ENCODE results near the gene YBX2. TPM values are rescaled to one million over a fixed set of nuclear protein-coding genes. Genes with fewer than 3 reads are reported as not detected.
A peak's percentile ranks its signal among the peaks of the same experiment; 100 is the strongest.
"Not testable (repeated sequence)": the region's sequence is repeated elsewhere in the genome, so short reads cannot be mapped to it uniquely, and the experiment has no call there.

Gene YBX2
- total RNA-seq, 1 experiment from 2014 or later, result 0.60 TPM

DNA sequence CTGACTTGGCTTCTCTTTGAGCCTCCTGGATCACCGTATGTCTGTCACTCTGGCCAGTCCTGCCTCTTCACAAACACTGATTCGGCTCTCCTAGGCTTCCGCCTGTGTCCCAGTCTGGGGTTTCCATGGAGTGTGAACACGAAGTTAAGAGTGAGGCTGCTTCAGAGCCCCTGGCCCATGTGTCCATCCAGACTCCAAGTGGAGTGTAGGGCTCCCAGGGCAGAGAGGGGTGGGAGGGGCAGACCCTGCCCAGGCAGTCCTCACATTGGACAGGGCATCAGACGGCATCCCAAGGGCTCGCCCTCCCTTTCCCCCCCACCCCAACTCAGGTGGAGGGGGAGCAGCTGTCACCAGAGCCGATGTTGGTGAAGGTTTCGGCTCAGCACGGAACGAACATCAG, 50.6 kb downstream of the YBX2 start:
- DNase-seq (ENCODE audit: low read depth), result not testable (repeated sequence)

DNA sequence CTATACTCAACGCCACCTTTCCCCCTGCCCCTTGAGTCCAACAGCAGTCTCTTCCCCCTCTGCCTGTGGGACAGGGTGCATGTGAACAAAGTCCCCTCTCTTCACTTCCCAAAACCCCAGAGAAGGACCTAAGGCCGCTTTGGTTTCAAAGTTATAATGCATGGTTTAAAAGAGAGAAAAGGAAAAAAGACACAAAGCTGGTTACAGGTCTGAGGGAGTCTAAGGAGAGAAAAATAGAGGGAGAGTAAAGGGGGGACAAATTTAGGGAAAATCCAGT, 51.0 kb downstream of the YBX2 start:
- no peak for DNase-seq (ENCODE audit: low read depth)

DNA sequence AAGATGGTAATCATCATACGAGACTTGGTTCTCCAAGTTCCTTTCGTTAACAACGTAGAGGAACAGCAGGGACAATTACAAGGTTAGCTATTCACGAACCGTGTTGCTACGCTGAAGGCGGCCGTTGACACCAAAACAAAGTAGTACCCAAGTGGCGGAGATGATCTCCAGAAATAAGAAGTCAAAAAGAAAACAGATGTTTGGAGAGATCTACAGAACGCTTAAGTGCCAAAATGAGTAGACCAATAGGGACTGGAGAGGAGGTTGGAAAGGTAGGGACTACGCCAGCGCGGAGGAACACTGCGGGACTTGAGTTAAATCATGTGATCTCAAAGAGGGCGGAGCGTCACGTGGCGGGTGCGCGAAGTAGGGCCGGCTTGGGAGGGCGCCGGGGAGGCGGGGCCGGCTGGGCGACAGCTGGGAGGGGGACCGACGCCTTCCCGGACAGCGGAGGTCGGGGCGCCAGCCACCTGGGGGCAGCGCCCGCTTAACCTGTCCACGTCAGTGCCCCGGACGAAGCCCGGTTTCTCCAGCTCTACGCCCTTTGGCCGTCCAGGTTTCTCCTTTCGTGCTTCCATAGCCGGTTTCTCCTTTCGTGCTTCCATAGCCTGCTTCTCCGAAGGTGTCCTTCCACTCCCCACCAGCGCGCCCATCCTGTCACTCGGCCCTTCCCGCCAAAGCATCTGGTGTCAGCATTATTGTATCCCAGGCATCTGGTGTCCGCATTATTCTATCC, 51.6 kb downstream of the YBX2 start:
- peak; percentile 92 for DNase-seq (ENCODE audit: low read depth)

DNA sequence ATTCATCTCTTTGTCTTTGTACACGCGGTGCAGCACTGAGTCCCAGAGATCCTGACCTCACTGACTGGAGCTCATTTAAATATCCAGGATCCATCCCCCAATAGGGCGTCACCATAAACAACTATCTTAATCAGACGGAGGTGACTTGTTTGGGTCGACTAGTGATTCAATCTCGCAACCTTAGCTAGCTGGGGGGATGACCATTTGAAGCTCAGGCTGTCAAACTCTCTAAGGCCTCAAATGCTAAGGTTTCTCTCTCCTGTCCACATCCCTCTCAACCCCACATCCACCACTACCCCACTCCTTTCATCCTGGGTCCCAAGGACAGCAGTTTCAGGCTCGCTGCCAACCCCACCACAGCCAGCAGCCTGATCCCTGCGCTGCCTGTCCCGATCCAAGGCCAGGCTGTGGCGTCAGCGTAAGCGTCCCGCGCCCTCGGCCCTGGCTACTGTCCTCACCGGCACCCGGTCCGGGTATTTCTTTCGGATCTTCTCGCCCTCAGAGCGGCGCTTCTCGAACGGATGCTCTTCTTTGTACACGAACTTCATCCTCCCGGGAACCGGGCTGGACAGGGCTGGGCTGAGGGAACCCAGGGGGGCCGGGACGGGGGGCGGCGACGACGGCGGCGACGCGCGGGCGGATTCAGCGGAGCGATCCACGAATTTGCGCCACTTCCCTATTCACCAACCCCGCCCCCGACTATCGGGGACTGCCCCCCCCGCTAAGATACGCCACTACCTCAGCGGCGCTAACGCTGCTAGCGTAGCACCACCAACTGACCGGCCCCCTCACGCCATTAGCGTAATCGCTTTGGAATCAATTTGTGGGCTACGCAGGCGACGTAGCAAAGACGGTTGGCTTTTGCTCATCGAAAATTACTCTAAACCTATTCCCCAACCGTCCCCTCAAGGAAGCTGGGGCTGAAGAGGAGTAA, 52.4 kb downstream of the YBX2 start, which contains the start of gene GABARAP:
TSS of gene GABARAP (minus strand) at position 667 of the 934 bp plus-strand sequence. CDS start at position 548, 119 bp downstream.
- peak; percentile 87 for DNase-seq (ENCODE audit: low read depth)

DNA sequence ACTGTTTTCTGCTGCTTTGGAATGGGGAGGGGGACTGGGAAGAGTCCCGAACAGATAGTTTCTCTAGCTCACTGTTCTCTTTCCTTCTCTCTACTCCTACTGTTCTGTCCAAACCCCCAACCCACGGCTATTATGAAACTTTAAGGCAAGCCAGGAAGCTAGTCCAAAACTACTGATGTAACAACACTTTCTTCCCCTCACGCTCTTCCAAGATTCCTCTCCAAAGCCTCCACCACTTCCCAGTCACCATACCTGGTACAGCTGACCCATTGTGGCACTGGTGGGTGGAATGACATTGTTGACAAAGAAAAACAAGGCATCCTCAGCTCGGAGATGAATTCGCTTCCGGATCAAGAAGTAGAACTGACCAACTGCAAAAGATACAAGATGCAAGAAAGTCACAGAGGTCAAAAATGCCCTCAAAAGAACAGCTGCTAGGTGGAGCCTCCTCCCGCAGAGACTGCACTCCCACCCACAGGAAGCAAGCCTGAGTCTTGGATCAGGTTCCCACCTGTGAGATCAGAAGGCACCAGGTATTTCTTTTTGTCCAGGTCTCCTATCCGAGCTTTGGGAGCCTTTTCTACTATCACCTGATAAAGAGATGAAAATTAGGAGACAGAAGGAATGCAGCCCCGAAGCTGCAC, 53.2 kb downstream of the YBX2 start:
- no peak for DNase-seq (ENCODE audit: low read depth)

DNA sequence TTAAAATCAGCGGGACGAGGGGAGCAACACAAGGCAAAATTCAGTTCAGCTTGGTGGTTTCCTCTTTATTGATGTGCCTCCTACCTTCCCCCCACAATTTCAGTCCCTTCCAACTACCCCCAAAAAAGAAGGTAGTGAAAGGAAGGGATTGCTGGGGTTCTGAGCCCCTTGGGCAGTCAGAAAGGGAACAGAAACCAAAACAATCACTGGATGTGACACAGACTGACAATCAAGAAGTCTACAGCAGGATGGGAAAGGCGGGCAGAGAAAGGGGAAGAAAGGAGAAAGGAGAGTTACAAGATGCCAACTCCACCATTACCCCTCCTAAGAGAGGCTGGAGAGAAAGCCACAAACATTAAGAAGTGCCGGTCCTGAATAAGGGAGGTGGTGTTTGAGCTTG, 54.1 kb downstream of the YBX2 start:
- DNase-seq (ENCODE audit: low read depth), result no peak

DNA sequence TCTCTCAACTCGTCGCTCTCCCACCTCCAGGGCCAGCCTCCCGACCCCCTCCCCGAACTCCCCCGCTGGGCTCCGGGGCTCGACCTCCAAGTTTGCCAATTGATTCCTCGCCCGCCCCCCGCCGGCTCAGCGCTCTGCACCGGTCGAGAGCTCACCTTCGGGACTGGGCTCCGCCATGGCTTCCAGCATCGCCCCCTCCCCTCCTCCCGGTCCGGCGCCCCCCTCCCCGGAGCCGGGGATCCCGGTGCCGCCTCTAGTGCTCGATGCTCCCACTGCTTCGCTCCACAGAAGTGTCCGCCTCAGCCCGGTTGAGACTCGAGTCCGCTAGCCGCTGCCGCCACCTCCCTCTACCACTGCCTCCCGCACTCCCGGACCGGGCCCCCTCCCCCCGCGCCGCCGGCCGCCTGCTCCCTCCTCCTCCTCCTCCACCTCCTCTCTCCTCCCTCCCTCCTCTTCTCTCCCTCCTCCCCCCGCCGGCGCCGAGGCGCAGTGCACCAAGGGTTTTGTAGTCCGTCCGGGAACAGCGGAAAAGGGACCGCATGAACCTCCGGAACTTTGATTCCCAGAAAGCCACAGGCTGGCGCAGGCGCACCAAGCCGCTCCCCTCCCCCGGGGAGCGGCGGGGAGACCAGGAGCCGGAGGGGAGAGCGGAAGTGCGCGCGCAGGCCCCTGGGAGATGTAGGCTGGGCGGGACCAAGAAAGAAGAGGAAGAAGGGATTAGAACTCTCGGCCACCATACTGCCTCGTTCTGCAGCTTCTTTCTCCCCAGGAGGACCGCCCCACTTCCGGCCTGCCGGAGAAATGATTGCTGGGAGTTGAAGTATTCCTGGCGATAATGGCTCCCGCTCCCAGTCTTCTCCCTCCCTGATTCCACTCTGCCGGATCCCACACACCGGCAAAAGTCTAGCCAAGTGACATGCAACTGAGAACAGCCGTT, 55.1 kb downstream of the YBX2 start, which contains the start of gene PHF23:
TSS of gene PHF23 (minus strand) at position 367 of the 937 bp plus-strand sequence. CDS start at position 189, 178 bp downstream.
- peak; percentile 98 for DNase-seq (ENCODE audit: low read depth)

DNA sequence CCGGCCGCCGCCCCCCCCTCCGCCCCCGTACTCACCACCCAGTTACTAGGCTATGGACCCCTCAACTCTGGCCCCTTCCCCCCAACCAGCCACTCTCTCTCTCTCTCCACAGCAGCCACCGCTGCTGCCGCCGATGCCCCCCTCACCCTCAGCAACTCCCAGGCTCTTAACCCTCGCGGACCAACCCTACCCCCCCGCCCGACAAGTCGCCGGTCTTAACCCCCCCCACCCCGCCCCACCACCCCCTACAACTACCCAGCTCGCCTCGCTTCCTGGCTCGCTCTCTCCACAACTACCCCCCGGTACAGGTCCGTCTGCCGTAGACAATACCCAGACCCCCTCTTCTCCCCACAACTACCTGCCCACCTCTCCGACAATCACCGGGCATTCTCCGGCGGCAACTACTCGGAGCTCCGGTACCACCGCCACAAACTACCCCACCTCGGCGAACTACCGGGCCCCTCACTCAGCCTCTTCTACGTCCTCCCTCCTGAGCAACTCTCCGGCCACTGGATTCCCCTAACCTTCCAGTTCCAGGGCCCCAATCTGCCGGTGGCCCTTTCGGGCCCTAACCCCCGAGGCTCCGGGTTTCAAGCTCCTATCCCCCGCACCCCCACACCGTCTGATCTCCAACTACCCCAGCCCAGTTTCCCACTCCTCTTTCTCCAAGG, 55.9 kb downstream of the YBX2 start:
- DNase-seq (ENCODE audit: low read depth), result no peak

Other genes starting within 250 kb of the YBX2 start
- not detected in 2 replicates for gene CLEC10A, start 214.4 kb downstream of the YBX2 start, total RNA-seq (2014; rRNA removed; shearing (Covaris generic))
- gene ASGR2, start 179.8 kb downstream of the YBX2 start, total RNA-seq (2014; rRNA removed; shearing (Covaris generic)), result not detected in 2 replicates
- gene ASGR1, start 115.3 kb downstream of the YBX2 start, total RNA-seq (2014; rRNA removed; shearing (Covaris generic)), result not detected in 2 replicates
- 6.5 and 6.6 TPM in 2 replicates for gene DLG4, start 74.8 kb downstream of the YBX2 start, total RNA-seq (2014; rRNA removed; shearing (Covaris generic))
- gene ACADVL, start 74.7 kb downstream of the YBX2 start, total RNA-seq (2014; rRNA removed; shearing (Covaris generic)), result 287 and 295 TPM in 2 replicates
- gene DVL2, start 60.1 kb downstream of the YBX2 start, total RNA-seq (2014; rRNA removed; shearing (Covaris generic)), result 24.6 and 25.0 TPM in 2 replicates
- gene PHF23, start 55.2 kb downstream of the YBX2 start, total RNA-seq (2014; rRNA removed; shearing (Covaris generic)), result 24.7 and 40.3 TPM in 2 replicates
- 451 and 468 TPM in 2 replicates for gene GABARAP, start 52.2 kb downstream of the YBX2 start, total RNA-seq (2014; rRNA removed; shearing (Covaris generic))
- gene CTDNEP1, start 42.9 kb downstream of the YBX2 start, total RNA-seq (2014; rRNA removed; shearing (Covaris generic)), result 37.4 and 38.0 TPM in 2 replicates
- 23.7 and 28.2 TPM in 2 replicates for gene ELP5, start 42.4 kb downstream of the YBX2 start, total RNA-seq (2014; rRNA removed; shearing (Covaris generic))
- 0.48 and 2.0 TPM in 2 replicates for gene CLDN7, start 32.2 kb downstream of the YBX2 start, total RNA-seq (2014; rRNA removed; shearing (Covaris generic))
- gene SLC2A4, start 12.9 kb downstream of the YBX2 start, total RNA-seq (2014; rRNA removed; shearing (Covaris generic)), result 0.20 TPM in 1 of 2 replicates, not detected in the other
- gene EIF5A, start 13.0 kb upstream of the YBX2 start, total RNA-seq (2014; rRNA removed; shearing (Covaris generic)), result 414 and 526 TPM in 2 replicates
- 92.7 and 97.9 TPM in 2 replicates for gene GPS2, start 20.7 kb upstream of the YBX2 start, total RNA-seq (2014; rRNA removed; shearing (Covaris generic))
- gene NEURL4, start 34.7 kb upstream of the YBX2 start, total RNA-seq (2014; rRNA removed; shearing (Covaris generic)), result 3.5 and 4.8 TPM in 2 replicates
- gene ACAP1, start 41.9 kb upstream of the YBX2 start, total RNA-seq (2014; rRNA removed; shearing (Covaris generic)), result 0.12 and 0.20 TPM in 2 replicates
- 3.4 and 5.1 TPM in 2 replicates for gene KCTD11, start 57.5 kb upstream of the YBX2 start, total RNA-seq (2014; rRNA removed; shearing (Covaris generic))
- gene TMEM95, start 60.5 kb upstream of the YBX2 start, total RNA-seq (2014; rRNA removed; shearing (Covaris generic)), result not detected in 2 replicates
- gene TNK1, start 86.5 kb upstream of the YBX2 start, total RNA-seq (2014; rRNA removed; shearing (Covaris generic)), result 0.60 and 0.78 TPM in 2 replicates
- gene PLSCR3, start 99.9 kb upstream of the YBX2 start, total RNA-seq (2014; rRNA removed; shearing (Covaris generic)), result 20.8 and 23.2 TPM in 2 replicates
- 177 and 229 TPM in 2 replicates for gene TMEM256, start 109.5 kb upstream of the YBX2 start, total RNA-seq (2014; rRNA removed; shearing (Covaris generic))
- 3.7 and 4.2 TPM in 2 replicates for gene NLGN2, start 113.2 kb upstream of the YBX2 start, total RNA-seq (2014; rRNA removed; shearing (Covaris generic))
- gene SPEM1, start 125.7 kb upstream of the YBX2 start, total RNA-seq (2014; rRNA removed; shearing (Covaris generic)), result 0.10 TPM in 1 of 2 replicates, not detected in the other
- gene SPEM2, start 131.0 kb upstream of the YBX2 start, total RNA-seq (2014; rRNA removed; shearing (Covaris generic)), result not detected in 2 replicates
- gene SPEM3, start 134.2 kb upstream of the YBX2 start, total RNA-seq (2014; rRNA removed; shearing (Covaris generic)), result not detected in 2 replicates
- gene TMEM102, start 140.8 kb upstream of the YBX2 start, total RNA-seq (2014; rRNA removed; shearing (Covaris generic)), result 2.9 and 5.5 TPM in 2 replicates
- 2.0 and 4.1 TPM in 2 replicates for gene FGF11, start 144.9 kb upstream of the YBX2 start, total RNA-seq (2014; rRNA removed; shearing (Covaris generic))
- gene CHRNB1, start 150.4 kb upstream of the YBX2 start, total RNA-seq (2014; rRNA removed; shearing (Covaris generic)), result 10.4 and 11.9 TPM in 2 replicates
- 14.3 and 14.8 TPM in 2 replicates for gene ZBTB4, start 185.0 kb upstream of the YBX2 start, total RNA-seq (2014; rRNA removed; shearing (Covaris generic))
- not detected in 2 replicates for gene SLC35G6, start 186.8 kb upstream of the YBX2 start, total RNA-seq (2014; rRNA removed; shearing (Covaris generic))
- 15.4 and 22.3 TPM in 2 replicates for gene POLR2A, start 189.7 kb upstream of the YBX2 start, total RNA-seq (2014; rRNA removed; shearing (Covaris generic))

Data from RPMI7951 (cell line).